CD4-positive, alpha-beta T cell (primary cell): ENCODE data around the gene MYCBP2. TPM values are rescaled to one million over a fixed set of nuclear protein-coding genes. Genes with fewer than 3 reads are reported as not detected.

Experiments used
- ATAC-seq: fragments of 200-7000 bp; cut with Tn5 transposase; one replicate; pipeline ENCODE4 v1.10.0; 2022; ENCODE audit warnings: mild to moderate bottlenecking; ENCODE audit not compliant: poor library complexity
- CTCF ChIA-PET: fragments of 350-600 bp; sonication (Branson Sonifier 250); formaldehyde crosslinking; loops from one replicate; lab custom pipeline; 2021; ENCODE audit warnings: antibody characterized with exemption, inconsistent platforms; lab: Charles Lee
- POLR2A ChIA-PET: fragments of 350-600 bp; sonication (Branson Sonifier 250); formaldehyde crosslinking; loops from one replicate; lab custom pipeline; 2021; ENCODE audit warnings: antibody characterized with exemption, inconsistent platforms; lab: Charles Lee
- DNase-seq, 14 experiments: peaks; one replicate each; pipeline ENCODE4 v3.0.0-alpha.2; 2013 to 2020; ENCODE audit warnings: mixed read lengths in 2 of 14
- H3K27ac ChIP-seq, 2 donors: one replicate each; pipeline versions ENCODE4 v1.5.1 to v1.7.0; 2013; ENCODE audit warnings: low read length in 2 of 2, low read depth in 1 of 2, mild to moderate bottlenecking in 1 of 2
- H3K27me3 ChIP-seq, 2 experiments: 1 replicate in 1 of 2; 2 replicates in 1 of 2; pipeline versions ENCODE4 v1.6.1 to v1.7.0; 2013; ENCODE audit warnings: low read length in 2 of 2, control low read depth in 1 of 2, mild to moderate bottlenecking in 1 of 2, moderate library complexity in 1 of 2; ENCODE audit not compliant: insufficient read depth in 2 of 2, control insufficient read depth in 1 of 2
- H3K36me3 ChIP-seq: one replicate; pipeline ENCODE4 v1.6.1; 2013; ENCODE audit warnings: low read length, control low read depth; ENCODE audit not compliant: insufficient read depth
- H3K4me1 ChIP-seq: one replicate; pipeline ENCODE4 v1.6.1; 2013; ENCODE audit warnings: low read length, control low read depth; ENCODE audit not compliant: insufficient read depth
- H3K4me3 ChIP-seq: one replicate; pipeline ENCODE4 v1.5.1; 2013; ENCODE audit warnings: mild to moderate bottlenecking, low read length, moderate library complexity
- H3K9me3 ChIP-seq, 2 experiments: 1 replicate in 1 of 2; 2 replicates in 1 of 2; pipeline versions ENCODE4 v1.6.1 to v1.7.0; 2013; ENCODE audit warnings: low read length in 2 of 2, mild to moderate bottlenecking in 2 of 2, control low read depth in 1 of 2, moderate library complexity in 1 of 2; ENCODE audit not compliant: control insufficient read depth in 1 of 2, insufficient read depth in 1 of 2
- H3K27ac Mint-ChIP-seq: one replicate; pipeline ENCODE4 v1.8.0; 2020; ENCODE audit warnings: mixed read lengths
- H3K27me3 Mint-ChIP-seq: one replicate; pipeline ENCODE4 v1.8.0; 2021; ENCODE audit warnings: mixed read lengths
- H3K36me3 Mint-ChIP-seq: one replicate; pipeline ENCODE4 v1.8.0; 2021; ENCODE audit warnings: low read depth, mixed read lengths
- H3K4me1 Mint-ChIP-seq: one replicate; pipeline ENCODE4 v1.8.0; 2021; ENCODE audit warnings: low read depth, mixed read lengths
- H3K4me3 Mint-ChIP-seq: one replicate; pipeline ENCODE4 v1.8.0; 2020; ENCODE audit warnings: mild to moderate bottlenecking, mixed read lengths
- H3K9me3 Mint-ChIP-seq: one replicate; pipeline ENCODE4 v1.8.0; 2020; ENCODE audit warnings: mixed read lengths
- CTCF ChIP-seq: fragments of 200-600 bp; IDR thresholded peaks from one replicate; pipeline ENCODE4 v1.8.0; 2022; ENCODE audit warnings: antibody characterized with exemption, mild to moderate bottlenecking
- intact Hi-C, 2 experiments: fragments of 100-400 bp; cut with DNase I in 1 of 2; cut with micrococcal nuclease in 1 of 2; formaldehyde crosslinking; loops; one replicate each; pipeline versions ENCODE4 v1.15.1 to v1.9.0; 2023 to 2025; cut with DNase I, micrococcal nuclease
- total RNA-seq, 174 experiments: library from RNA in 2 of 174; stranded (reverse) in 2 of 174; gene quantifications; one replicate each; pipeline ENCODE4 v1.2.3 and lab custom pipeline; 2021 to 2026

The MYCBP2 gene
- total RNA-seq, 2 experiments from 2014 or later, result 116 to 119 TPM

DNA sequence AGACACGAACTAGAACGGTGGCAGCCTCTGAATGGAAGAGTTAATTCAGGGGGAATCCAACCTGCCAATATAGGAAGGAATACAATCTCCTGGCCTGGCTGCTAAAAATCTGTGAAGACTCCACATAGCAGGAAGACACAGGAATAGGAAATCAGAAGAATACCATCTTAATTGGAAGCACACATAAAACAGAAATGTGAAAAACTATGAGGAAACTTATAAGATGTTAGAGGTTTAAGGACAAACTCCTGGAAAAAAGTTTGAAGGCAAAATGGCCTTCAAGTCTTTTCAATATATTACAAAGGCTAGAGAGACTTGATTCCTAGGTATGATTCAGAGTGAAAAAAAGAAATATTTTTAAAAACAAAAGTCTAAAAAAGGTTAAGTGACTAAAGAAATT, 221.8 kb downstream of the MYCBP2 start:
- intact Hi-C loops, result no loop called here
- Histone ChIP-seq H3K36me3 (peaks cover 6% of the 10 kb centered on the region), H3K27me3 (no peaks in the 10 kb centered on the region), H3K9me3 (no peaks in the 10 kb centered on the region), H3K4me3 (no peak overlapping the region), H3K4me1 (no peaks in the 10 kb centered on the region), H3K27ac (no peak overlapping the region)
- H3K4me1 Mint-ChIP-seq, result no peaks in the 10 kb centered on the region
- no peak for TF ChIP-seq CTCF
- H3K36me3 Mint-ChIP-seq, result peaks cover 56% of the 10 kb centered on the region
- DNase-seq (no peak), ATAC-seq (no peak)
- no peak overlapping the region for H3K27ac Mint-ChIP-seq
- H3K27me3 Mint-ChIP-seq, result no peaks in the 10 kb centered on the region
- POLR2A ChIA-PET, result no interaction called here
- no peaks in the 10 kb centered on the region for H3K9me3 Mint-ChIP-seq
- H3K4me3 Mint-ChIP-seq, result no peak overlapping the region
- CTCF ChIA-PET, result no interaction called here

DNA sequence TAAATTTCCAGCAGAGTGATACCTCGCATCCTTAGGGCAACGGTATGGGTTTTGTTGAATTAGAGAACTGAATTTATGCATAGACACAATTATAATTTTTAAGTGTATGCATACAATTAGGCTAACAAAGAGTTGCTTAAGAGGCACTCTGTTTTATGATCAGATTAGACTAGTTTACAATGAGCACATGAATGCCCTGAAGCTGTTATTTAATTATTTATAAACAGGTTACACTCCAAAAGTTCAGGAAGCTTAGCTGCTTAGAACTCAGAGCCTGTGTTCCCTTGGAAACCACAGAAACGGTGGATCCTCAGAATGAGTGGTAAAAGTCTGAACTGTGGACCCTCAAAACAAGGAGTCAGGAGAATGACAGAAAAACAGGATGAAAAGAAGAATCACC, 227.5 kb downstream of the MYCBP2 start:
- Histone ChIP-seq H3K4me1 (no peaks in the 10 kb centered on the region), H3K27ac (no peak overlapping the region), H3K9me3 (no peaks in the 10 kb centered on the region), H3K27me3 (no peaks in the 10 kb centered on the region), H3K36me3 (peaks cover 42% of the 10 kb centered on the region), H3K4me3 (no peak overlapping the region)
- intact Hi-C loops, result no loop called here
- H3K4me3 Mint-ChIP-seq, result no peak overlapping the region
- H3K9me3 Mint-ChIP-seq, result no peaks in the 10 kb centered on the region
- H3K36me3 Mint-ChIP-seq, result peaks cover 76% of the 10 kb centered on the region
- no peak for ATAC-seq
- no peaks in the 10 kb centered on the region for H3K4me1 Mint-ChIP-seq
- no peak for TF ChIP-seq CTCF
- ChIA-PET POLR2A (no interaction called here), CTCF (no interaction called here)
- no peak overlapping the region for H3K27ac Mint-ChIP-seq
- DNase-seq, result no peak
- H3K27me3 Mint-ChIP-seq, result no peaks in the 10 kb centered on the region

DNA sequence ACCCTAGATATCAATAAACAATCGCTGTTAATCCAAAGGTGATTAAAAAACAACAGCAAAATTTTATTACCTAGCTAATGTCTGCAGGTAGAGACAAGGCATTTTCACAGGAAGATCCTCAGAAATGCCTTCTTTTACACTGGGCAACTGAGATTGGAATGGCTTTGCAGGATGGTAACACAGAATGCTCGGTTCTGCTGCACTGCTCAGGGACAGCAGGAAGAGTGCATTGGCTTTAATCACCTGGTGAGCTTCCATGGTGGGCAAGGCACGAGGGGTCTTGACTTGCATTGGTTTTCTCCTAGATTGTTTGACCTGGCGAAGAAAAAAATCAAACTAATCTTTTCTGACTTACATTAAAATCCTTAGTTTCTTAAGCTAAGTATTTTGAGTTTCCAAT, 231.6 kb downstream of the MYCBP2 start:
- H3K4me3 Mint-ChIP-seq, result no peak overlapping the region
- H3K36me3 ChIP-seq, result peaks cover 63% of the 10 kb centered on the region
- H3K36me3 Mint-ChIP-seq, result peaks cover 98% of the 10 kb centered on the region
- no peaks in the 10 kb centered on the region for H3K9me3 Mint-ChIP-seq
- CTCF ChIA-PET, result interaction anchor here (1.3 to 1.6 kb wide), 2 partner anchors 26 to 91 kb away, joined by 3 read pairs; no protein-coding TSS in a partner anchor
- no peaks in the 10 kb centered on the region for H3K27me3 Mint-ChIP-seq
- no peak overlapping the region for H3K27ac ChIP-seq
- no peaks in the 10 kb centered on the region for H3K4me1 Mint-ChIP-seq
- H3K4me3 ChIP-seq, result no peak overlapping the region
- H3K4me1 ChIP-seq, result no peaks in the 10 kb centered on the region
- POLR2A ChIA-PET, result no interaction called here
- no peak for TF ChIP-seq CTCF
- DNase-seq, result no peak
- intact Hi-C loops, result no loop called here
- no peaks in the 10 kb centered on the region for H3K9me3 ChIP-seq
- ATAC-seq, result no peak
- H3K27ac Mint-ChIP-seq, result no peak overlapping the region
- H3K27me3 ChIP-seq, result no peaks in the 10 kb centered on the region
